GM19238 (cell line): ENCODE results near the gene GGCX.
"Not testable (repeated sequence)": the region's sequence is repeated elsewhere in the genome, so short reads cannot be mapped to it uniquely, and the experiment has no call there.

Source experiments
- DNase-seq: peaks from one replicate; pipeline ENCODE4 v3.0.0; 2011; ENCODE audit warnings: low spot score; ENCODE audit not compliant: insufficient read length

The GGCX gene

DNA sequence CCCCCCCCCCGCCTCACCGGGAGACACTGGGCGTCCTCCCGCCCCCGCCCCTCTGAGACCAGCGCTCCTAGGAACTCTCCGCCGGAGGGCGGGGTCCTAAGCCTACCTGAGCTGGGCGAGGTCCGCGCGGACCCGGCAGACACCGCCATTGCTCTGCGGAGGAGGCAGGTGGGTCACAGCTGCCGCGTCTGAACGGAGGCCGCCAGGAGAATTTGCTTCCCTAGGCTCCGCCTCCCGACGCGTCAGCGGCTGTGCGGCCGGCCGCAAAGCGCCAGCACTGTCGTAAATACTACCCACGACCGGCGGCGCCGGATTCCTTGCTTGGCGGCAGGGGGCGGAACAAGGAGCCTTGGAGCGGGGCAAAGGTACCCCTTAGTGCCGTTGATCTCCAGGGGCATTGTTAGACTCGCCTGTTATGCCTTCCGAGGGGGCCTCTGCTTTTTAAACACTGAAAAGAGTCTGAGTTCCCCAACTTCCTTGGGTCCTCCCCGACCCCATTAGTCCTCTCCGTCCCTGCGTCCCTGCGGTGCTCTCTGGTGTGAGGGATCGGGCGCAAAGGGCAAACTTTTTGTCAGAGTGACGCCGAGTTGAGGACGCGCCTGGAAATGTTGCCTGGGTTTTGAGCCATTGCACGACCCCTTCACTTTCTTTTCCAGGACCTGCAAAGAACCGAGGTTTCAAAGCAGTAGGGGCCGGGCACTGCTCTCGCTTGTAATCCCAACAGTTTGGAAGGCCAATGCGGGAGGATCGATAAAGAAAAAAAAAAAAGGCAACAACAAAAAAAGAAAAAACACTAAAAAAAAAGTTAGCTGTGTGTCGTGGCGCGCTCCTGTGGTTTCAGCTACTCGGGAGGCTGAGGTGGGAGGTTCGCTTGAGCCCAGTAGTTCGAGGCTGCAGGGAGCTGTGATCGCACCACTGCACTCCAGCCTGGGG lies at the start of gene GGCX:
TSS of gene GGCX (minus strand) at position 214 of the 933 bp plus-strand sequence. CDS start at position 149, 65 bp downstream.
- DNase-seq, result peak; percentile 89

DNA sequence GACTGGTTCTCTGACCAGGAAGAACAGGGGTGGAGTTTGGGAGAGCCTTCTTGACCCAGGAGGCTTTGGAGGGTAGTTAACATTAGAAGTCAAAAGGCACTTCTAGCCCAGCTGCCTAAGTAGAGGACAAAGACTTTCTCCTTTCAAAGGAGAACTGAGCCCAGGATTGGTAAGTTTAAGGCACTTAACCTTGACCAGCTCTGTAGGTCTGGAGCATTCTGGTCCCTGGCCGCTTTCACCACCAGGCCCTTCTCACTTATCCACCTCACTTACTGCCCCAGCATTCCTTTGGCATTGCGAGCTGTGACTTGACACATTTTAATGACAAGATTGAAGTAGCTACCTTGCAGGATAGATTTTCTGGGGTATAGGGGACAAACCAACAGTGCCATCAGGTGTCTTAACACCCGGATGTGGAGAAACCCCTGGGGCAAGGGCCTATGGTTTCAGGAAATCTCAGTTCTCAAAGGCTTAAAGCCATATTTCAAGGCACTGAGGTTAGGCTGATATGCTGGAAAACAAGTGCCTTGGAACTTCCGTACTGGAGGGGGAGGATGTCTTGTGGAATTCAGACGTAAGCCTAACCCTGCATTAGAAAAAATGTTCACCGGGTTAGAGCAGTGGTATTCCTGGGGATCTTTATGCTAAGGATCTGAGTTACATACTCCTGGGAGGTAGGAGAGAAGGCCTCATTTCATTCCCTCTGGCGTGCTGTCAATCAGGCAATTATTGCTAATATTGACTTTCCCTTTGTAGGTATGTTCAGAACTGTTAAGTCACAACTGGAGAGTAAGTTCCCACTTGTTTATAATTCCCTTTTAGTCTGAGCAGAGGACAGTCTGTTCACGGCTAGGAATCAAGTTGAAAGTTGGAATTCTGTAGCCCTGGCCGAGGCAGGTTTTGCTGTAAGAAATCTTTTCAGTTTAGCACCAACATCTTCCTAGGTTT lies 46.2 kb upstream of the GGCX start:
- DNase-seq, result no peak

DNA sequence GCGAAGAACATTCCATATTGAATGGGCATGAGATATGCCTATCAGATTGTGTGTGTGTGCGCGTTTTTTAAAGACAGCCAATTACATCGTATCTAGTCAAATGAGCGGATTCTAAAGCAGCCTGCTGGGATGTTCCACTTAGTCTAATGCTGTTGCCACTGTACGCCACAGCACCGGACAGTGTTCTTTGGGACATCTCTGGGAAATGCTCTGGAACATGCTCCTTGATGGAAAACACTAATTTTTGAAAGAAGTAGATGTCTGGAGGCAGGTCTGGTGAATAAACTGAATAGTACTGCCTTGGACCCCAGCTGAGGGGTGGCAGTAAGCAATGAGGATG lies 44.8 kb upstream of the GGCX start:
- no peak for DNase-seq

DNA sequence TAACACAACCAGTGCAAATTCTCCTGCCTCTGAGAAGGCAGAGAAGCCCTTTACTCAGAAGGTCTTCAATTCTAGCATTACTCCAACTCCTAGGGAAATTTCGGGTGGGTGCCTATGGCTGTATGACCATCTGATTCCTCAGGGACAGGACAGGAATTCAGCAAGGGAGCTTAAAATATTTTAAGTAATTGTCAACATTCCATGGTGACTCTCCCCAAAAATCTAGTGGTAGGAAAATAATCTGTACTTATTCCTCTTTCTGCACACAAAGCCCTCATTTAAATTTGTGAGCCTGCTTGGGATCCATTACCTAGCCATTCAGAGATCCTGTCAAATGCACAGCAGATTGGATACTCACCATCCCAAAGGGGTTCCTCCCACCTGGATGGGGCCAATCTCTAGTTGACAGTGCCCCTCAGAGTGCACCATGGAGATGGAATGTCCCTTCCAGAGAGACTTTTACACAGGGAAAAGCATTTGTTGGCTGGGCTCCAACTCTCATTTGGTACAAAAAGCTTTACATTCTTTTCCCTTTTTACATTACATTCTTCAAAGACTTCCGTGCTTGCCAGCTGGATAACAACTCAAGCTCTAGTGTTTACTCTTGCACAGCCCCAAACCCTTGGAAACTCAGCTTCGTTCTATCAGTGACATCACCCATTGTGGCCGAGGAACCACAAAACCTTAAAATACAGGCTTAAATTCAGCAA lies 44.3 kb upstream of the GGCX start:
- DNase-seq, result no peak

DNA sequence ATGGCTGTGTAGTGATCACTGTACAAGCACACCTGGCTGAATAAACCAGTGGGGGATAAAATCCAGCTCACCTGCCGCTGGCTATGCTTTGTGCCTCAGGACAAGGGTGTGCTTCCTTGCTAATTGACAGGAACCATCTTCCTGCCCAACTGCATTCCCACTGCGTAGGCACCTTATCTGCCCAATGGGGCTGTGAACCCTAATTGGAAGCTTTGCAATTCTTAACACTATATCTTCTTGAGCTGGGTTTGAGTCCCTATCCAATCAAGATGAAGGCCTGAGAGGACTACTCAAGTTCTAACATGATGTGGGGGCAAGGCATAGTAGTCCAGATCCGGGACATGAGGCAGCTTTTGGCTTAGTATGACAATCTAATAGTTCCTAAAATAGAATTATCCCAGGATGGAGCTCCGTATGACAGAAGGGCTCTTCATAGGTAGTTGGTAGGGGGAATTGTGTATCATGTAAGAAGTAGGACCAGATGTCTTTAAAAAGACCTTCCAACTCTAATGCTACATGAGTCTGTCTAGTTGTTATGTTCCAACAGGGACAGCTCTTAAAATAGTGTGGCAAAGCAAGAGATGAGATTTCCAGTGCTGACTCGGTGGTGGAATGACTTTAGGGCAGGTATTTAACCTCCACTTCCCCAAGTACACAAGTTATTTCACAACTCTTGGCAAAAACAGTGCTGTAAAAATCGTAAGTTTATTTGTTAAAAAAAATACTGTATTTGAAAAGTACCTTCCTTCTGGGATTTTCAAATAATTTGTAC lies 43.5 kb upstream of the GGCX start:
- no peak for DNase-seq

DNA sequence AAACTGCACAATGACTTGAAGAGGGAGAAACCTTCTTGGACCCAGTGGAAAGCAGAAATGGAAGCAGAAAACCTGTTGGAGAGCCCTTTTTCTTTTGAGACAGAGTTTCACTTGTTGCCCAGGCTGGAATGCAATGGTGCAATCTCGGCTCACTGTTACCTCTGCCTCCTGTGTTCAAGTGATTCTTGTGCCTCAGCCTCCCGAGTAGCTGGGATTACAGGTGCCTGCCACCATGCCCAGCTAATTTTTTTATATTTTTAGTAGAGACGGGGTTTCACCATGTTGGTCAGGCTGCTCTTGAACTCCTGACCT lies 42.8 kb upstream of the GGCX start:
- DNase-seq, result not testable (repeated sequence)

DNA sequence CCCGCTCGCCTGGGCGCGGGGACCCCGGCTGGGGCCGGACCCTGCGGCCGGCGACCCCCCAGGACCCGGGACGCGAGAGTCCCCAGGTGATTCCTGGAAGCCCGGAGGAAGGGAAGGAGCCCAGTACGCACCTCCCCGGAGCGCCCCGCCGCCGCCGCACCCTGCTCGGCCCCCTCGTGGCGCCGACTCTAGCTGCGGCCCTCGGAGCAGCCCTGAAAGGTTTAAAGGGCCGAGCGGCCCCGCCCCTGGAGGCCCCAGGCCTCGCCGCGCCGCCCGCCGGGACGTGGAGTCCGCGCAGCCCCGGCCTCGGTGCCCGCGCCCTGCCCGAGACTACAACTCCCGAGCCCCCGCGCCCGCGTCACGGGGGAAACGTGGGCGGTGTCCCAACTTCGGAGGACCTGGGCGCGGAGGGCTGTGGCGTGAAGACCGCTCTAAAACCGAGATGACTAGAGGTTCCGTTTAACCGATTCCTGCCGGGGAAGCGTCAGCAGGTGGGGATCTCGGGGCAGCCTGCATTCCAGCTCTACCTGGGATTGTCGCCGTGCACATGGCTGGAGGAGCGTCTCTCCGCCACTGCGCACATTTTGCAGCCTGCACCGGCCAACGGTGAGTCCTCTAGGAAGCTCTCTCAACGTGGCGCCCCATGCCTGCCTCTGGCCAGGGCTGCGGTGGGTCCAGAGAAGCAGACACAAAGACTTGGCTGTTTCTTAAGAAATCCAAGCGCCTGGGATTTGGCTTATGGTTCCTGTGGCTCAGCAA lies 41.4 kb upstream of the GGCX start, which contains the start of gene TMEM150A:
TSS of gene TMEM150A (minus strand) at position 223 of the 759 bp plus-strand sequence. CDS start 750 bp downstream, outside the sequence.
- peak; percentile 92 for DNase-seq

DNA sequence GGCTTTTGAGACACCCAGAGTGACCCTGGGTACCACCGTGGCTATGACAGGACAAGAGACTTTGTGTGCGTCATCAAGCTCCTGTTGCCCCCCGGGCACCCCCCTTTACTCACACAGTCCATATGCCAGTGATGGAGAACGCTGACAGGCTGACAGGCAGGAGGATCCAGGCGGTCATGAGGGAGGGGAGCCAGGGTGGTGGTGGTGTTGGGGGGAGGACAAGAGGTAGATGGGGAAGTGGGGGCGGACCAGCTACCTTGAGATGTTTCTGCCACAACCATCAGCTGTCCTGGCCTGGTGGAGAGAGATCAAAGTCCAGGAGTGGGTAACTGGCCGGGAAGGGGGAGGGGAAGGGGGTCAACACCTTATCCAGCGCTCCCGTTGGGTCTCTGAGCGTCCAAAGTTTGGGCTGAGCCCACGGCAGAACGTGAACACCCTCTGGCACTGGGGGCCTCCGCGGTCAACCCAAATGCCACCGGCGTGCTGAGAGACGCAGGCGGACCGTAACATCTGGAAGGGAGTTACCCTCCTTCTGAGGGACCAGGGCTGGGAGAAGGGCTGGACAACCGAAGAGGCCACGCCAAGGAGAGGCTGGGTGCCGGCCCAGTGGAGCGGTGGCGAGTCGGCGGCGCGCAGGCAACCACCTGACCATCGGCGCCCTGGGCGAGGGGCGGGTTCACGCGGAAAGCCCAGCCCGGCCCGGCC lies 40.6 kb upstream of the GGCX start:
- DNase-seq, result no peak

DNA sequence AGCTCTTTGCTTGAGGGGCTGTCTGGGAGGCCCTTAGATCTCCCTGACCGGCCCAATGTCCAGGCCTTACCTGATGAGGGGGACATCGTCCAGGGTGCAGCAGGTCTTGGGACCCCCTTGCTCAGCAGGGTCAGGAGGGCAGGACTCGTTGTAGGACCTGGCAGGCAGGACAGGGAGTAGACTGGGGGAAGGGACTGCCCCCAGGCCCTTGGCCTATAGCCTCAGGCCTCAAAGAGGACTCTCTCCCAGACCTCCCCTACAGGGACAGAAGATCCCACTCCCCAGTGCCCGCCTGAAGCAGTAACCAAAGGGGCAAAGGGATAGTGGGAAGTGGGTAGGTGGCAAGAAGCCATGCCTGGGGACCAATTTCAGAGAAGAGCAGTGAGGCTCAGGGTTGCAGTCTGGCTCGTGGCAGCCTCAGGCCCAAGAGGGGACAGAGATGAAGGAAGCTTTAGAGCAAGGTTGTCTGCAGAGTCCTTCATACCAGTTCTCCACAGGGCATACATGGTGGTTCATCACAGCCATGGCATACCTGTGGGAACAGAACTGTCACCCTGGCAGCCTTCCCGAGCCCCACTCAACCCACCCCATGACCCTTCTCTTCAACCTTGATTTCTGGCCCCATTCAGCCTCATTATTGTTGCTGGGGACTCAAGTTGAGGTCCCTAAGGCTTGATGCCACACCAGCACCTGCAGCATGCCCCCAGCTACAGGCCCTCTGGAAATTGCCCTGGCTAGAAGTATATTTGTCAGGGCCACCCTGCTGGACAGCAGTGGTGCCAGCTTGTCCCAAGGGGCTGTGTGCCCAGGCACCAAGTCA lies 39.9 kb upstream of the GGCX start:
- DNase-seq, result no peak

DNA sequence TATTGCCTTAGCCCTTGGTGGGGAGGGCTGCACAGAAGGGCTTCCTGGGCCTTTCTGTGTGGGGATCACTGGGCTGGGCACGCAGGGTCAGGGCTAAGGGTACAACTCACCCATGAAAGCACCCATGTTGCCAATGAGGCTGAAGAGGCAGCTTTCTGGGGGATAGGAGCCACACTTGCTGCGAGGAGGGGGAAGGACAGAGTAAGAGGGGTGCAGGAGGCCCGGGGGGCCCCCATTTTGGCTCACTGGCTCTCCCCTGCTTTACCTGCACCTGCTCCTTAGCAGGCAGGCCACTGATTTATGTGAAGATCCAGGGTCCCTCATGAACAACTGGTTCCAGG lies 38.9 kb upstream of the GGCX start:
- no peak for DNase-seq

DNA sequence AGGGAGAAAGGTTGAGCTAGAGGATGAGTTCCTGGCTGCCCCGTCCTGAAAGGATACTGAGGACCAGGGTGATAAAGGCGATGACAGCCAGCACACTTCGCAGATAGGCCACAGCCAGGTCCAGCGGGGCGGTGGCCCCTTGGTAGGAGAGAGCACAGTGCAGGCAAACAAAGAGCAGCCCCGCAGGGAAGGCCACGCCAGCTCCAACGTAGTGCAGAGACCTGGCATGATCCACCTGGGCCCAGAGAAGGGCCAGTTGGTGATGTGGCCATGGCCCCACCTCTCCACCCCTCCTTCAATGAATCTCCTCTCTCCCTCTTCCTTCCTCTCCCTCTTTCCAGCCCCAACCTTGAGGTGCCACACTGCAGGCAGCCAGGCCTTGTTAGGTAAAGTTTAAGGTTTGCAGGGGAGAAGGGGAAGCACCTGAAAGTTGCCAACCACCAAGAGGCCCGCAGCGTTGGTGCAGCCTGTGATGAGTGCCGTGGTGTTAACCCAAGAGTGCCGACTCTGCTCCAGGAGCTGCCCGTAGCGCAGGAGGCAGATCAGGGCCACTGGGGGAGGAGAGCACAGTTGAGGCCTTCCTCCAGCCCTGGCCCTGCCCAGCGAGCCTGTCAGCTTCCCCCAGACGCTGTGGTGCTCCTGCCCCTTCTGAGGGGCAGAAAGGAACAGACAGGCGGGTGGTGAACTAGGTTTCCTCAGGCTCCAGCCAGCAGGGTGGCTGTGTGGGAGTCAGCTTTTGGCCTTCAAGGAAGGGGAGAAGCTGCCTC lies 38.4 kb upstream of the GGCX start:
- no peak for DNase-seq

DNA sequence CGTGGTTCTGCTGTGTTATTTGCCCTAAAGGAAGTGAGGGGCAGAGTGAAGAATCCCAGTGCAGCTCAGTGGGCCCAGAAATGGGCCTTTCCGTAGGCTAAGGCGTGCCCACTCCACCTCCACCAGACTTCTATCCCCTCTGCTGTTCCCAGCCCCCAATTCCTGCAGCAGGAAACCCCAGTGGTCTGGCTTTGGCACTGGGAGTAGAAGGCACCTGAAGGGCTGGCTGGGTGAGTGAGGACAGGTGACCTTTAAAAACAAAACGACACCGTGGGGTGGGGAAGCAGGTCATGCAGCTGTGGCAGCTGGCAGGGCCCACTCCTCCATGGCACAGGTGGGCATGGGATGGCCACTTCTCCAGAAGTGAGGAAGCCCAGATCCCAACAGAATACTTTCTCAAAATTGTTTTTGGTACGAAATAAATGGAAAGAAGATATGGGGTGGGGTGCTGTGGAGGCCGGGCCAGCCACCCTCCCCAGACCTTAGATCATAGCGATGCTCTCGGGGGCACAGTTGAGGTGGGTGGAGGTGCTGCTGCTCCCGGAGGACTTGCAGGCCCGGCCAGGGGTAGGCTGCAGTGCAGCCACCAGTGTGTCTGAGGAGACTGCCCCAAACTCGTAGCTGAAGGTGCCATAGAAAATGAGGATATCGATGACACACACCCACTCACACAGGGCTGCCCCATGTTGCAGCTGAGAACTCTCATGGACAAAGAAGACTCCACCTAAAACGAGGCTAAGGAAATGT lies 37.5 kb upstream of the GGCX start:
- DNase-seq, result no peak

DNA sequence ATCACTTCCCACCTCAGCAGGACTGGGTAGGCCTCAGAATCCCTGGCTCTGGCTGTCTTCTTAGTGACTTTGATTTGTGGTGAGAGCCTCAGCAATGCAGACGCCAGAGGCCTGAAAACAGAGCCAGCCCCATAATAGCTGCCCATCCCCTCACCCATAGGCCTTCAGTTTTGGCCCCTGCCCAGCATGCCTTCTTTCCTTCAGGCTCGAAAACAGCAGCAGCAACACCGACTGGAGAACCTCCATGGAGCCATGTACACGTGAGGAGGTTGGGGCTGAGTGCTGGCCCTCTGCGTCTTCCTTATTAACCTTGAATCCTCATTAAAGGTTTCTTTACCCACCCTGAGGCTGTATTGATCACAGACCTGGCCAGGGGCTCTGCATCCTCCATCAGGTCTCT lies 35.9 kb upstream of the GGCX start:
- no peak for DNase-seq

DNA sequence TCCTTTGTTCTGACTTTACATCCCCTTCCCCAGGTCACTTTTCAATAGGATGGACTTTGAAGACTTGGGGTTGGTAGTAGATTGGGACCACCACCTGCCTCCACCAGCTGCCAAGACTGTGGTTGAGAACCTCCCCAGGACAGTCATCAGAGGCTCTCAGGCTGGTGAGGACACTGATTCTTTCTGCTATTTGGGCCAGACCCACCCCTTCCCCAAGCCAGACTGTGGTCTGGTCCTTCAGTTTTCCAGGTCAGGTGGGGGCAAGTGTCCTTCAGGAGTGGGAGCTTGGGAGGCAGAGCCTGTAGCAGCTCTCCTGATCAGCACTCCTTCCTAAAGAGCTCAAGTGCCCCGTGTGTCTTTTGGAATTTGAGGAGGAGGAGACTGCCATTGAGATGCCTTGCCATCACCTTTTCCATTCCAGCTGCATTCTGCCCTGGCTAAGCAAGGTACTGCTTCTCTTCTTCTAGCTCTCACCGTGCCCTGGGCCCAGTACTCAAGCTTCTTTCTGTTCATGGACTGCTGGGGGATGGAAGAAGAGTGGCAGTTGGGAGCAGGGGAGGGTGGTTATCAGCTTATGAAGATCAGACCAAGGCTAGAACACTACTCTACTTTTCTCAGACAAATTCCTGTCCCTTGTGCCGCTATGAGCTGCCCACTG lies 35.3 kb upstream of the GGCX start:
- no peak for DNase-seq

DNA sequence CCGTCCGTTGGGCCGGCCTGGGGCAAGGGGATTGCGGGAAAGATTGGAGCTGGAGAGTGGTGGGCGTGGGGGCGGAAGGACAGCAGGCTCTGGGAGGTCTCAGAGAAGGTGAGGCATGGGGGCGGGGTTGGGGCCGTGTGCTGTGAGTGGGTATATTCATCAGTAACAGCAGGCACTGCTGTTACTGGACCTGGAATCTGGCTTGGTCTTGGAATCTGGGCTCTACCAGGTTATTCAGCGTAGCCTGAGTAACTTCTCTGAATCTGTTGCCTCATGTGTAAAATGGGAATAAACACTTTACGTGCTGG lies 34.7 kb upstream of the GGCX start:
- no peak for DNase-seq

DNA sequence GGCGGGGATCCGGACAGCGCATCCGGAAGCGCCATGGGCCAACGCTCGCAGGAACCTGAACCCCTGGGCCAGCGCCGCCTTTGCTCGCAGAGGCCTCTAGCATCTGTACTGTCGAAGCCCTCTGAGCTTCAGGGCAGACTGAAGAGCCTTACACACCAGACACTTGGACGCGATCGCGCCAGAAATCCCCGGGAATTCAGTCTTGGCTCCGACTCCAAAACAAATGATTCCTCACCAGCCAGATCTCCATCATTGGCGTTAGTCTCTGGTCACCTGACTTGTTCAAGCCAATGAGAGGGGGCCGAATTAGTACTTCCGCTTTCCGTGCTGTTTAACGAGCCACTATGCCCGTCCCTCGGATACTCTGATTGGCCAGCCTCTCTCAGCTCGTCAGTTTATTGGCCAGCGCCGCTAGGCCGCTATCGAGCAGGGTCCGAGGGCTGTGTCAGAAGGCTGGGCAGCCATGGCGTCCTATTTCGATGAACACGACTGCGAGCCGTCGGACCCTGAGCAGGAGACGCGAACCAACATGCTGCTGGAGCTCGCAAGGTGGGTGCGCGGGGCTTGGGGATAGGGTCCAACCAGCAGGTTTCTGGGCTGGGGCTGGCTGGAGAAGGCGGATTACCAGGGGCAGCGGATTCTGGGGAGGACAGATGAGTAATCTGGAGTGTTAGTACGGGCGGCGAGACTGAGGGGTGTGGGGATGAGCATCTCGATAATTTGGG lies 34.2 kb upstream of the GGCX start, which contains the start of gene RNF181:
TSS of gene RNF181 (plus strand) at position 445 of the 725 bp plus-strand sequence. CDS start at position 464, 19 bp downstream.
- peak; percentile 99 for DNase-seq
